ENCODE measurements around the gene HMGN3. TPM values are rescaled to one million over a fixed set of nuclear protein-coding genes. Genes with fewer than 3 reads are reported as not detected.

Gene HMGN3
- total and polyA plus RNA-seq, 2 of the 13 experiments (the other 11 are each of a cell fraction or from before 2014, with no cell fraction given), result 67.9 to 145 TPM

DNA sequence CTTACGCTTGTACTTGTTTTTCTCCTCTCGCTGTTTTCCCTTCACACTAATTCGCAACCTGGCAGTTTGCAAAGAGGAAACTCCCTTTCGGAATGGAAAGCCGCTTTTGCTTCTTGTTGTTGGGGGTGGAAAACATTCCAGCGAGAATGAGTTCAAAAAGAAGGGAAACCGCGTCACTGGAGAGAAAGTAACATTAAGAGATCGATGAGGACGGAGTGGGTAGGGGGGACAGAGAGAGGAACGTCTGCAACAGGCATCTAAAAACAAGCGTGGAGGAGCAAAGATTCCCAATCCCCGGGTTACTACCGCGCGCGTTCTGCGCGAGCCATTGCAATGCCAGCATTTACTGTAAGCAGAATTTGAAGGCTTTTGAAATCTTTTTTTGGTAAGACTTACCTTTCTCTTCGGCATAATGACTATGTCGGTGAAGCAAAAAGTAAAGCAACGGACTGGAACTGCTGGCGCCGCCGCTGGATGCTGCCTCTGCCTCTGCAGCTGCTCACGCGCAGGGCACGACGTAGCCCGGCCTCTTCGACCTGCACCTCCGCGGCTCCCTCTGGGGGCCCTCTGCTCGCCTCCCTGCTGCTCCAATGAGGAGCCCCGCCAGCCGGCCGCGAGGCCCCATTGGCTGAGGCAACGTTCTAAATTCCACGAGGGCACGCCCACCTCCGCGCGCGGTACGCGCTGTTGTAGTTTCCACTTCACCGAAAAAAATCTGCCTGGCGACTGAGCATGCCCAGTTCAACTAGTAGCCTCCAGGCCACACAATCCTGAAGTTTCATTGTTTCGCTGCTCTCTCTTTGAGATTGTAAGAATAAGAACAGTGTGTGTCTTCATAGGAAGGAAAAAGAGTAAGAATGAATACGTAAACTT lies at the start of gene HMGN3 (continued):
- TF ChIP-seq, protein P1, sequence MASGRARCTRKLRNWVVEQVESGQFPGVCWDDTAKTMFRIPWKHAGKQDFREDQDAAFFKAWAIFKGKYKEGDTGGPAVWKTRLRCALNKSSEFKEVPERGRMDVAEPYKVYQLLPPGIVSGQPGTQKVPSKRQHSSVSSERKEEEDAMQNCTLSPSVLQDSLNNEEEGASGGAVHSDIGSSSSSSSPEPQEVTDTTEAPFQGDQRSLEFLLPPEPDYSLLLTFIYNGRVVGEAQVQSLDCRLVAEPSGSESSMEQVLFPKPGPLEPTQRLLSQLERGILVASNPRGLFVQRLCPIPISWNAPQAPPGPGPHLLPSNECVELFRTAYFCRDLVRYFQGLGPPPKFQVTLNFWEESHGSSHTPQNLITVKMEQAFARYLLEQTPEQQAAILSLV (CRISPR knock-in tag; IDR thresholded peaks at IDR 0.05; ENCODE audit: borderline replicate concordance), result peak; percentile 64; the same call in 1 of the 2 replicates
- TF ChIP-seq NCOA2 (CRISPR knock-in tag; IDR thresholded peaks at IDR 0.05) (peak; percentile 39), CC2D1A (CRISPR knock-in tag; IDR thresholded peaks at IDR 0.05) (no peak), SIN3B (IDR thresholded peaks at IDR 0.05; ENCODE audit: low read length) (0 out of 2 replicates have a peak, but pooled peaks have one; percentile 27), FOXA1 (IDR thresholded peaks at IDR 0.05) (no peak), FOXA1 (CRISPR knock-in tag; IDR thresholded peaks at IDR 0.05) (0 out of 2 replicates have a peak, but pooled peaks have one; percentile 22), GTF3A (CRISPR knock-in tag; conservative IDR thresholded peaks at IDR 0.05) (no peak), ZNF879 (CRISPR knock-in tag; IDR thresholded peaks at IDR 0.05) (no peak), NCOA5 (CRISPR knock-in tag; IDR thresholded peaks at IDR 0.05) (no peak), ZNF777 (CRISPR knock-in tag; IDR thresholded peaks at IDR 0.05) (peak; percentile 77), ELF1 (CRISPR knock-in tag; IDR thresholded peaks at IDR 0.05) (0 out of 2 replicates have a peak, but pooled peaks have one; percentile 0), MEIS1 (CRISPR knock-in tag; IDR thresholded peaks at IDR 0.05; ENCODE audit: borderline replicate concordance) (no peak; the same call in 1 of the 2 replicates), RARA (CRISPR knock-in tag; IDR thresholded peaks at IDR 0.05) (peak; percentile 47; the same call in 1 of the 2 replicates), KIAA2018 (CRISPR knock-in tag; IDR thresholded peaks at IDR 0.05; ENCODE audit: borderline replicate concordance) (peak; percentile 74; the same call in 1 of the 2 replicates), SPEN (CRISPR knock-in tag; IDR thresholded peaks at IDR 0.05; ENCODE audit: low read depth) (peak; percentile 72; the same call in 1 of the 2 replicates), ZMYM3 (CRISPR knock-in tag; IDR thresholded peaks at IDR 0.05) (no peak)

Measured in HepG2 (cell line).